HG03439 (cell line): ENCODE results near the gene EXOSC9.
A peak's percentile ranks its signal among the peaks of the same experiment; 100 is the strongest.

ENCODE experiments used
- ATAC-seq: cut with Tn5 transposase; IDR thresholded peaks from one replicate; pipeline ENCODE4 v1.9.1; 2021; ENCODE audit warnings: mild to moderate bottlenecking, moderate library complexity; ENCODE audit not compliant: unreplicated experiment

EXOSC9 gene

DNA sequence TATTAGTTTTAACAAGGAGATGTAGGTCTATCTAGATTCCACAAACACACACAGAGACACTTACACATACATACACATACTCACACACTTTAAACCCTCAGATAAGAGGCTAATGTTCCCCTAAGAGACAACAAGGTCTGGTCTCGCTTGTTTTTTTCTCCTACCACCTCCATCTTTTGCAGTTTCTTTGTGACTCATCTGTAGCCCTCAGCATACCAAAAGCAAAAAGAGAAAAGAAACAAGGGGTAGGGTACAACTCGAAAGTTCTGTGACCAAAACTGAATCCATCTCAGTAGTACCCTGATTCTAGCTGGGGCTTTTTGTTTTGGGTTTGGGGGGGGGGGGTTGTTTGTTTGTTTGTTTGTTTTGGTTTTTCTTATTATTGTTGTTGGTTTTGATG lies 12.2 kb upstream of the EXOSC9 start:
- peak; percentile 93 for ATAC-seq

DNA sequence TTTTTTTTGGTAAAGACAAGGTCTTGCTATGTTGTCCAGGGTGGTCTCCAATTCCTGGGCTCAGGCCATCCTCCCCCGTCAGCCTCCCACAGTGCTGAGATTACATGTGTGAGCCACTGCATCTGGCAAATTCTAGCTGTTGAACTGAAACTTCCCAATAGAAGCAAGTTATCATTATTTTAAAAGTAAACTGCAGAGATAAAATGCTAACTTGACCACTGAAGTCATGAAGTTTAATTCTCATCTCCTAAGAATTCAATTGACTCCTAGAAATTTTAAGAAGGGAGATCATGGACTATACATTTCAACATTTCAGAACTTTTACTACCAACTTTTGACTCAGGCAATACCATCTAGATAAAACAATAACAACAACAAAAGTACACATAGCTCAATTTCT lies 11.7 kb upstream of the EXOSC9 start:
- no peak for ATAC-seq

DNA sequence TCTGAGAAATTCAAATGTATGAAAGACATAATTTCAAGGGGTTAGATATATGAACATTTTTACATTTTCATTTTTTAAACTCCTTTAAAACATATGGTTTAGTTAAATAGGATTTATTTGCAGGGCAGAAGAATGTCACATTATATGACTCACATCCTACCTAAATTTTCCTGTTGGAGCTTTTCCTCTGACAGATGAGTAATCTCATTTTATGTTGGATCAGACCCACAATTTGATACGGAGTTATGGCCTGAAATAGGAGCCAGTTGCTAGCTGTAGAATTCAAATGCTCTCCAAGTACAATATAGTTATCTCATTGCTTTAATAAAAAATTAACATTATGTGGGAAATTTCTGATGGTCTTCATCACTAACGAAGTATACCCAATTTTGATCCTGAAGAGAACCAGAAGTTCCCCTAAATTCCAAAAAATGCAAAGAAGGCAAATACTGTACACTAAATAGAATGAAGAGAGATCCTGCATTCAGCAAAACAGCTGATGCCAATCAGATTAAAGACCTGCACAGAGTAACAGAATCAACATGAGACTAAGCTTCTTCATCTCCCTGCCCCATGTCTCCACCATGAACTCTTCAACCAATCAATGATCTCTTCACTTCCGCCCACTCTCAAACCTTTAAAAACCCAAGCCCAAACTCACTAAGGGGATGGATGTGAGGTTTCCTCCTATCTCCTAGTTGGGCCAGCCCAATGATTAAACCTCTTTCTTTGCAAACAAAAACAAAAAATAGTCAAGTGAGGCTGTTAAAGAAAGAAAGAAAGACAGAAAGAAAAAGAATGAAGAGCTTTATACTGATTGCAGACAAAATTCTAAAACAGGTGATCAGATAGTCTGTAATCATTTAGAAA lies 10.9 kb upstream of the EXOSC9 start:
- ATAC-seq, result no peak

DNA sequence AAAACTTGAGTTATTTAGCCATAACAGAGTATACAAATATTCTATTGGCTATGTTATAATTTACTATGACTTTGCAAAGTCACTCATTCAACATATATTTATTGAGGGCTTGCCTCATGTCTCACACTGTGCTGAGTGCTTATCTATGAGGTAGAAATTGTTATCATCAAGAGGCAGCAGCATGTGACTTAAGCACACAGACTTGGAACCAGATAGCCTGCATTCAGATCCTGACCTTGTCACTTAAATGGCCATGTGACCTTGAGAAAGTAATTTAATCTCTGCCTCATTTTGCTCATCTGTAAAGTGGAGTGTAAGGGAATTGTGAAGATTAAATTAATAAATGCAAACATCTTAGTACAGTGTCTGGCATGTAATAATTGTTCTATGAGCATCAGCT lies 10.1 kb upstream of the EXOSC9 start:
- no peak for ATAC-seq

DNA sequence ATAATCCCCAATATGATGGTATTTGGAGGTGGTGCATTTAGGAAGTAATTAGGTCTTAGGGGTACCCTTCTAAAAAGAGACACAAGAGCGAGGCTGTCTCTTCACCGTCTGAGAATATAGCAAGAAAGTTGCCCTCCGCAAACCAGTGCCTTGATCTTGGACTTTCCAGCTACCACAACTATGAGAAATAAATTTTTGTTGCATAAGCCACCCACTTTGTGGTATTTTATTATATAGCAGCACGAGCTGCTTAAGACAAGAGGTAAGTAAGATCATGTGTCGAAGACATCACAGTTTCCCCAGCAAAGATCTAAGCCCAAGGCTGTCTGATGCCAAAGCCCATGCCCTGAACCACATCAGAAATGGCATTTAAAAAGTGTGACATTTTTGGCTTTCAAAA lies 9.6 kb upstream of the EXOSC9 start:
- ATAC-seq, result no peak

DNA sequence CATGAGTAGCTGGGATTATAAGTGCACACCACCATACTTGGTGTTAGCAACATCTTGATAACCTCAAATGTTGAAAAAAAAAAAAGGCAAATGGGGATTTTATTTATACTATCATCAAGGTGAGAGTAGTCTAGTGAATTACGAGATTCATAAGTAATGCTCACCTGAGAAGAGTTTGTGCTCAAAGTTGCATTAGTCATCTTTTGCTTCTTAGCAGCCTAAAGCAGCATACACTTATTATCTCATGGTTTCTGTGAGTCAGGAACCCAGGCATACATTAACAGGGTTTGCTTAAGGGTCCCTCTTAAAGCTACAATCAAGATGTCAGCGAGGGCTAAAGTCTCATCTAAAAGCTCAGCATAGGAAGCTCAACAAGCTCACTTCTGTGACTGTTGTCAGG lies 8.2 kb upstream of the EXOSC9 start:
- ATAC-seq, result no peak

DNA sequence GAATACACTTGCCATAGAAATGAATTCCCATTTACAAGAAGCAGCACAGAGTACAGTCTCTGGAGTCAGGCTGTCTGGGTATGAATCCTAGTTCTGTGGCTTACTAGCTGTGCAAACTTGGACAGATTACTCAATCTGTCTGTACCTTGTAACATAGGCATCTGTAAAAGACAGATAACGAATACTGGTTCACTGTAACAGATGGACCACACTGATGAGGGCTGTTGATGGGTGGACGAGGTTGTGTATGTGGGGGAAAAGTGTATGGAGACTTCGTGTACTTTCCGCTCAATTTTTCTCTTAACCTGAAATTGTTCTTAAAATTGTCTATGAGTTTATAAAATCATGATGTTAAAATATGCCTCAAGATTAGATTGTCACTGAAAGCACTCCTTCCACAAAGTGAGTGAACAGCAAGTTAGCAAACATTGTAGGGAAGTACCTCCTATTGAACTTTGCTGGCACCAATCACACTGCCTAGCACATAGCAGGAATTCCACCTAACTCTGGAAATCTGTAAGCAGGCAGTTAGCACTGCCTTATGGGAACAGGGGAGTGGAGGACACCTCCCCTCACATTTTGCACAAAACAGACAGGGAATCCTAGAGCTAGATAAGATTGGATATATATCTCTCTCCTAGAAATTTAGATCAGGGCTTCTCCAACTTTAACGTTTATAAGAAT lies 6.5 kb upstream of the EXOSC9 start:
- no peak for ATAC-seq

DNA sequence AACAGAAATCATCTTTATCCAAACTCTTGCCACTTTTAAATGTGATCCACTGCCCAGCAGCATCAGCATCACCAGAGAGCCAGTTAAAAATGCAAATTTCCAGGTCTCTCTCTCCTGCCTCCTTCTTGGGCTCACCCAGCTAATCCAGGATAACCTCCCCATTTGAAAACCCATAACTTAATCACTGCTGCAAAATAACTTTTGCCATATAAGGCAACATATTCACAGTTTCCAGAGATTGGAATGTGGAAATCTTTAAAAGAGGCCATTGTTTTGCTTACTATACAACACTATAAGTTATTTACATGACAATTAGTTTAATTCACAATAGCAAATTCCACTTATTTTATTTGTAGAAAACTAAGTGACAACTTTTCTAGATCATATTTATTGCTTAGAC lies 4.8 kb upstream of the EXOSC9 start:
- ATAC-seq, result no peak

DNA sequence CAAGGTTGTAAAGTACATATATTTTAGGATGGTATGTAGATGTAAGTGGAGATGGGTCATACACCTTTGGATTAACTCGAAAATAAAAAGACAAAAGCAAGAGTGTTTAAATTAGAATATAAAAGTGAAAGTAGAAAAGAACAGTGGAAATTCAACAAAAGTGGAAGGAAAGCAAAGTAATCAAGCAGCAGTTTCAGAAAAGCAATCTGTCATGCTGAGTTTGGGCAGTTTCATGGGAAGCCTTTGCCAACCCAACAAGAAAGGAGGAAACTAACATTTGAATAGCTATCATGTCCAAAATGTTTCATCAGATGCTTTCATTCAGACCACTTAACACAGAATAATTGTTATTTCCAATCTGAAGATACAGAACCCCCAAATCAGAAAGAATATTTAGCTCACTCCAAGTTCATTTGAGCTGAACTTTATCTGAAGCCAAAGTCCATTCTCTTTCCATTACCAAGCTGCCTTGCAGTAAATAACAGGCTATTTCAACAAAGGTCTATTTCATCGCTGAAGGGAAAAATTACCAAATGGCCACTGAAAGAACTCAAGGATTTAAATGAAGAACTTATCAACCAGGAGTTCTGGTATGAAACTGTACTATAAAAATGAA lies 1.8 kb upstream of the EXOSC9 start:
- ATAC-seq, result no peak

DNA sequence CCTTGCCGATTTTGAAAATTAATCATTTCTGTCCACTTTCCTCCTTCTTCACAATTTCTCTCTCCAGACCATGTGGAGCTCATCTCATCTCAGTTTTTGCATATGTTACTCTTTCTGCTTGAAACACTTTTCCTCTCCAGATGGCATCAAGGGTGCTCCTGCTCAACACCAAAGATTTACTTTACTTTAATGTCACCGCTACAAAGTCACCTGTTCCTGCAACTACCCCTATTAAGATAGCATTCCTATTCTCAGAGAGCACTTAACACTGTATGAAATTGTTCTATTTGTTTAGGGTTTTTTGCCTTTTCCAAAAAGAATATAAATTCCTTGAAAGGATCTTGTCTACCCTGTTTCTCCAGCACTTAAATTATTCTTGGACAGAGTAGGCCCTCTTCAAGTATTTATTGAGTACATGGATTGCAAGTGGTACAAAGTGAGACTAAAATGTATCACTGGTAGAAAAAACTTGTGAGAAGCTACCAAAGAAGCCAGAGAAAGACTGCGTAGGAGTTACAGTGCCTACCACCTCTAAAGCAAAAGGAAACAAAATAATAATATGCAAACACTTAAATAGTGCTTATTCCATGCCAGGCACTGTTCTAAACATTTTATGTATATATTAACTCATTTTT lies 1.1 kb upstream of the EXOSC9 start:
- ATAC-seq, result no peak

DNA sequence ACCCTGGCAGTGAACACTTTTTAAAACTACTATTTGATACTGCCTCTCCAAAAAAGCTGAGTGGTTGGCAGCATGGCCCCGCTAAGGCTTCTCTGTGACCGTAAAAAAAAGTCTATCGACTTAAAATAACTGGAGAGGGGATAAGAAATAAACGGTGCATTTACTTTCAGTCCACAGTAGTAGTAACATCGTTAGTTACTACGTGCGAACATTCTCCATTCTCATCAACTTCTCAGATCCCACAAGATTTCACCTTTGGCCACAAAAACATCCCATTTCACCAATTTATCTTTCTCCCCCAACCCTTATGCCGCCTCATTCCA lies 524 bp upstream of the EXOSC9 start:
- peak; percentile 12 for ATAC-seq

DNA sequence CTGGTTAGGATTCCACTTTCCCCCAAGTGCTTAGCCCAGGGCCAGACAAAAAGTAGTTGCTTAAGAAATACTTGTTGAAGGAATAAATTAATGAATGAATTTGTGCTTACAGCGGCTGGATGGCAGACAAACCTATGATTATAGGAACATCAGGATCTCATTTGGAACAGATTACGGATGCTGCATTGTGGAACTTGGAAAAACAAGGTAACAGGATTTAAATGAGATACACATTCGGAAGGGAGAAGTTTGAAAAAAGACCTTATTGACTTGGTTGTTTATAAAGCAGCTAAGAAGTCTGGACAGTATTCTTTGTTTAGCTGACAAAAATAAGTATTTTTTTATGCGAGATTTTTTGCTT lies 572 bp downstream of the EXOSC9 start:
- ATAC-seq, result no peak

DNA sequence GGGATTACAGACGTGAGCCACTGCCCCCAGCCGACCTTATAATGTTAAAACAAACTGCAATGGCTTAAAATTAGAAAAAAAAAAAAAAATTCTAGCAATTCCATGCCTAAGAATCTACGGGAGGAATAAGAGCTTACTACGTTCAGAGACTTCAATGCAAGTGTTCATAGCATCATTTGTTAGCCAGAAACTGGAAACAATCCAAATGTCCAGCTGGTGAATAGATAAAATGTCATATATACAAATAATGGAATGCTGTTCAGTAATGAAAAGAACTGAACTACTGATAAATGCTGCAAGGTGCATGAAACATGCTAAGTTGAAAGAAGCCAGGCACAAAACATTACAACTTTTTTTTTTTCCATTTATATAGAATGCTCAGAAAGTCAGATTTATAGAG lies 5.3 kb downstream of the EXOSC9 start:
- no peak for ATAC-seq

DNA sequence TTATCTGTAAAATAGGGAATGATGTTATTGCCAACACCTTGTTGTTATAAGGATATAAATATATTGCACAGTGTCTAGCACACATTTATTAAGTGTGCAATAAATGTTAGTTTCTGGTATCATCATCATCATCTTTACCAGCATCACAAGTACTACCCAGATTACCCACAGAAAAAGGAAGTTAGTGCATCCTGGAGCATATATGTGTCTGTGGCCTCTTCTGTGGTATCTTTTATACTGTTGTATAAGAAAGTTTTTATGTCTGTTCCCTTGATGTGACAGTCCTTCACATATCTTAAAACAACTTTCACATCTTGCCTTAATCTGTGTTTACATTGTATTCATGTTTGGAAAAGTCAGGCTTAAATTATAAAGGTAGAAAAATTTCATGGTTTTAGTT lies 10.0 kb downstream of the EXOSC9 start:
- ATAC-seq, result no peak

DNA sequence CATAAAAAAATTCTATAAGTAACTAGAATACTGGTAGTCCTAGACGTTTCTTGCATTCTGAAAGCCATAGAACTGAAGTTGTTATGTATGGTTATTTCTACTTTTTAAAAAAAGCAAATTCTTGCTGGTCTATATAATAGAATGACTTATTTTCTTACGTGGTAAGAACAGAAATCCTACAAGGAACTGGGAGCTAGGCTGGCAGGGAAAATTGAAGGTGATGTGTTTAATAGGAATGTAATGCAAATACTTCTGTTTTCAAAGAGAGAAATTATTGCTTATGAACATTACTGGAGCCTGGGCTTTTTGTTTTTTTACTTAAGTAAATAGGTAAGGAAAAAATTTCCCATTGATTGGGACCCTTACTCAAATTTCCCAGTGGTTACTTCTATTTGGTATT lies 13.6 kb downstream of the EXOSC9 start:
- ATAC-seq, result no peak

DNA sequence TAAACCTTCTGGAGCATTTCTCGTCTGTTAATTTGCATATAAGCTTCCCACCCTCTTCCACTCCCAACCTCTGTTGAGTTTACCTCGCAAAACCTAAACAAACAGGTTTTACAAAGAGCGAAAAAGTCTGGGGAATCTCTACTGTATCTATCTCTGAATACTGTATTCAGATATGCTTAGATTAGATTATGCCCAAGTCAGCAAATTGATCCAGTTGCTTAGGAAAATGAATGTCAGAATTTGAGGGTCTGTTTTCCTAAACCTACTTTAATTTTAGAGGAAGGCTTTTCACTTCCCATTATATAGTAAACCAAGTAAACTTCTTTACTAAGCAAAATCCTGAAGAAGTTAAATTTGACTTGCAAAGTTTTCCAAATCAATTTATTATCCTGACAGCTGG lies 15.9 kb downstream of the EXOSC9 start:
- no peak for ATAC-seq

DNA sequence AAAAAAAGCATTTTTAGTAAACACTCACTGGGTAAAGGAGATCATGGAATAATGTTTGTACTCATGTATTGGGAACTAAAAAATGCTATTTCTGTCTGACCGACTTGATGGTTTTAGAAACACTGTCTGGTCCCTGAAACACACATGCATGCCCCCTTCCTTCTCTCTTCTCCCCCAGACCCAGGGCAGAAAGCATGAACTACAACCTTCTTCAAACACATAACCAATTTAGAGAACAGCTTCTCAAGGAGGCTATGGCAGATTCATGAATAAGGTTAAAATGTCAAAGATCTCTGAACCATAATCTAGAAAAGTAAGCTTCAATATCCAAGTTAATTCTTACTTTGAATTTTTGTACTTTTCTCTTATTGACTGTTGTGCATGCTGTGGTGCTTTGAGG lies 16.6 kb downstream of the EXOSC9 start:
- ATAC-seq, result no peak

DNA sequence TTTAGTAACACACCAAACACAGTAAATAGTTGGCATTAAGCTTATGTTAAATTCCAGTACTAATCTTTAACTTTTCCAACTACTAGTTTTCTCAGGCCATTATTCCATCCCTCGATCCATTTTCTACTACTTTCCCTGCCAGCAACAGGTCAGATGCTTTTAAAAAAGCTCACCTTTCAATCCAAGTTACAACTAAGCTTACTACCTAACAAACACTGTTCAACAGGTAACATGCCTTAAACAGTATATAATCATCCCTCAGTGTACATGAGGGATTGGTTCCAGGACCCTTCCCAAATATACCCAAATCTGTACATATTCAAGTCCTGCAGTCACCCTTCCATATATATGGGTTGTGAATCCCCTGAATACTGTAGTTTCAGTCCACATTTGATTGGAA lies 17.1 kb downstream of the EXOSC9 start:
- no peak for ATAC-seq

DNA sequence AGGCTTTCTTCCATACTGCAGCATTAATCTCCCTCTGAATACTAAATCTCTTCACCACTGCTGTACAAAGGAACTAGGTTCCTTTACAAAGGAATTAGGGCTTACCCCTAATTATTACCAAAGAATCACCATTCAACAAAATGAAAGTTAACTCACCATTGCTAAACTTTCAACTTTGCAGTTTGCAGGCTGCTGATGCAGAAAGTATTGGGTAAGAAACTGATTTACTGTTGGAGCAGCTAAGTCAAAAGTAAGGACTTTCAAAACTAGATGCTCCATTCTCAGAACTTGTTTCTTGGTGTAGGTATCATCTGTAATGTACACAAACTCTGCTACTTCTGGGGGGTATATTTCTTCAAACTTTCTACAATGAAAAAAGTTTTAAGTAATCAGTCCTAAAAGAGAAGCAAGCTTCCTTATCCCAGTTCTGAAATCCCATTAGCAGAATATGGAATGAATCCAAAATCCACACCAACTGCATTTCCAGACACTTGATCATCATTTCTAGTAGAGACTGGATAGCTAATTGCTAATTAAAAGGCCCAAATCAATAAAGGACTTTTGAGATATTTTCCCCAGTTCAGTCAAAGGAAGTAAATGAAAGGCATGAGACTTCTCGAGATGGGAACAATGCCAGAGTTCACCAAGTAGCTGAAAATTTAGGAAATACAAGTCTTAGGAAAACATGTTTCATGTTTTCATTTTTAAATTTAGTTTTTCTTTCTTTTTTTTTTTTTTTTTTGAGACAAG lies 18.3 kb downstream of the EXOSC9 start:
- ATAC-seq, result no peak

DNA sequence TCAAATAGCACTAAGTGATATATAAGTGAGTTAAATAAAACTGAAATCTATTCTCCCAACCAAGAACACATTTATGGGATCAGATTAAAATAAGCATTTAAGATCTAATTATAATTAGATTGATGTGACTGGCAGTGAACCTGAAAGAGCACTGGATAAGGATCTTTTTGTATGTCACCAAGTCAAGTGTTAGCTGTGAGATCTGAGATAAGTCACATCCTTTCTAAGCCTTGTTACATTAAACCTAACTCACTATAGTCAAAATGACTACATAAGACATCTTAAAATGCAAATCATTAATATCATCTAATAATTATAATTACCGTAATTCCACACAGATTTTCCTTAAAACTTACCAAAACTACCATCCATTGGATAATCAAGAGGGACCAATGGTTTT lies 20.9 kb downstream of the EXOSC9 start:
- ATAC-seq, result no peak

DNA sequence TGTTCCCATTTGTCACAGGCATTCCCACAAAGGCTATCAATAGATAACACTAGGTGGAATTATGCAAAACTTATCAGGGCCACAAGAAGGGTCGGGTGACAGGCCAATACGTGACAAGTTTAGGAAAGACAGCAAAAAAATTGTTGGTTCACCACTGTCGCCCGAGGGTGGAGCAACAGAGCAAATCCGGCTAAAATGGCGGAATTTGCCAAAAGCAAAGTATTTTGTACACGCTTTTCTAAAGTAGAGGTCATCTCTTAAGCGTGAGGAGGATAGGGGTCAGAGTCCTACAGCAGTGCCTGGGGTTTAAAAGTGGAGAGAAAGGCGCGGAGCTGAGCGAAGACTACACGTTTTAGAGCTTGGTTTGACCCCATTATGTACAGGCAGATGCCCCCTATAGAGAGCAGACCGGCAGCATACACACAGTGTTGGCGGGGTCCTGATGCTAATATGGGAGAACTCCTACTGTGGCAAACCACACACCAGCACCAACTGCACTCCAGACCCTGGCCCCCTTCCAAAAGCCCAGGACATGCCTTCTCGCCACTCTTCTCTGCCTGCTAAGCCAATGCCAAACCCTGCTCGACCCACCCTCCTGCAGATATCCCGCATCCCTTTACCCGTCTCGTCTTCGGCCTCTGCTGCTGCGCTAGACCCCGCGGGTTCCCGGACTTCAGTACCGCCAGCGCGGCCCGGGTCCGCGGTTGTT lies 21.8 kb downstream of the EXOSC9 start:
- ATAC-seq, result peak; percentile 39
